Nucleus accumbens (tissue), 56 donors: ENCODE data around the gene PNO1.

Experiments used
- DNase-seq, 56 donors: peaks; one replicate each; lab custom pipeline; 2025; lab: John Stamatoyannopoulos, UW

Gene PNO1

DNA sequence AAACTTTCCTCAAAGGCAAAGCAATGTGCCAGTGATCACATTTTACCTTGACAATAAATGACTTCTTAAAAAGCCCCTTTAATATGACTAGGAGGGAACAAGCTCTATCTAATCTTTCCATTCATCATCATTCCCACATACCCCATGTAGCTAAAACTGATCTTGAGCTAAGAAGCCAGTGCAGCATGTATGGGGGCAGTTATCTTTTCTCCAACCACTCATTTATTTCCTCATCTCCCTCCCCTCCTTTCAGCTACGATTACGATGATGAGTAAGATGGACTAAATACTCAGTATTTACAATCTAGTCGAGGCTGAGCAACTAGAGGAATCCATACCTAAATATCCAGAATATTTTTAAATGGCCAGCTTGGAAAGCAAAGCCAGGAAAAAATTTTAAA lies 35.5 kb downstream of the PNO1 start:
- no peak for DNase-seq

GRCh38 chr2:68193787-68194372 lies 36.2 kb downstream of the PNO1 start:
- DNase-seq, result no peak

GRCh38 chr2:68195096-68195495 lies 37.4 kb downstream of the PNO1 start:
- DNase-seq, result no peak

- peak in 9 of 56 donors; percentile 2 to 66 (median 13) for DNase-seq
These were observed 38.5 kb downstream of the PNO1 start for GRCh38 chr2:68196120-68196716.

DNA sequence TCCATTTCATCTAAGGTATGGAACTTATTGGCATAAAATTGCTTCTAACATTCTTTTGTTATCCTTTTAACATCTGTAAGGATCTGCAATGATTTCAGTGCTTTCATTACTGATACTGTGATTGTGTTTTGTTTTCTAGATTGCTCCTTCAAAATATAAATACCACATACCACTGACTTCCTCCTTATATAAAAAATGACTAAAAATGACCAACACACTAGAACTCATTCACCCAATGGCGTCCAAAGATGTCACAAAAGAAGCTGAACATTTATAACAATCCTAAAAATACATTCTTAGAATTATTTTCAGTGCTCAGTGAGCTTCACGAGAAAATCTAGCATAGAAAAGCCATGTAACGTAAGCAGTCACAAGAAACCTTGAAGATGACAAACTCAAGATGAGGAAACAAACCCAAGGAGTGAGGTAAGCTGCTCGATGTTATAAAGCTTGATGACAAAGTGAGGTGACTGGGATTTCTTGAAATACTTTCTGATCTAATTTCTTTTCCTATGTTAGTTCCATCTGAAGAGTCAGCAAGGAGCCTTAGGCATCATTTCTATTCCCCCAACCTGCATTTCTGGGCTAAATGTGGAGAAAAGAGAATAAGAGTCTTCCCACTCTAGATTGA lies 42.6 kb downstream of the PNO1 start:
- DNase-seq, result no peak

GRCh38 chr2:68203587-68203986 lies 45.9 kb downstream of the PNO1 start:
- DNase-seq, result no peak

DNA sequence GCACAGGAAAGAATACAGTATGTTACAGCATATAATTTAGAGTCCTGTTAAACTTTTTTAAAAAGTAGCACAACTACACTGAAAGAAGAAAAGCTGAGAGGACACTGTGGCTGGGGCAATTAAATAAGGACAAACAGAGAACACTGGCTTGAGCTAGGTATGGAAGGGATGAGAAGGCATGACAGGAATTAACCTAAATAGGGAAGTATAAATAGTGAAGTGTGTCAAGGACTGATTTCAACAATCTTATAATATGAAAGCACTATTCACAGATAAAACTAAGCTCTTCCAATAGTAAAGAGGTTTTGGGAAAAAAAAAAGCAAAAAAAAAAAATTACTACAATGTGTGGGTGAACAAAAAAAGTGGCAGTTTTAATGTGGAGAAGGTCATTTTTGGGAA lies 49.1 kb downstream of the PNO1 start:
- DNase-seq, result no peak

DNA sequence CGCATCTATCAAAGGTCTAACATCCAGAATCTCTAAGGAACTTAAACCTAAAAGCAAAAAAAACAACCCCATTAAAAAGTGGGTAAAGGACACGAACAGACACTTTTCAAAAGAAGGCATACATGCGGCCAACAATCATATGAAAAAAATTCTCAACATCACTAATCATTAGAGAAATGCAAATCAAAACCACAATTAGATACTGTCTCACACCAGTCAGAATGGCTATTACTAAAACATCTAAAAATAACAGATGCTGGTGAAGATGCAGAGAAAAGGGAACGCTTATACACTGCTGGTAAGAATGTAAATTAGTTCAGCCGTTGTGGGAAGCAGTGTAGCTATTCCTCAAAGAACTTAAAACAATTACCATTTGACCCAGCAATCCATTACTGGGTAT lies 56.7 kb downstream of the PNO1 start:
- DNase-seq, result no peak

- DNase-seq, result no peak
These were observed 59.0 kb downstream of the PNO1 start for GRCh38 chr2:68216454-68217310.

DNA sequence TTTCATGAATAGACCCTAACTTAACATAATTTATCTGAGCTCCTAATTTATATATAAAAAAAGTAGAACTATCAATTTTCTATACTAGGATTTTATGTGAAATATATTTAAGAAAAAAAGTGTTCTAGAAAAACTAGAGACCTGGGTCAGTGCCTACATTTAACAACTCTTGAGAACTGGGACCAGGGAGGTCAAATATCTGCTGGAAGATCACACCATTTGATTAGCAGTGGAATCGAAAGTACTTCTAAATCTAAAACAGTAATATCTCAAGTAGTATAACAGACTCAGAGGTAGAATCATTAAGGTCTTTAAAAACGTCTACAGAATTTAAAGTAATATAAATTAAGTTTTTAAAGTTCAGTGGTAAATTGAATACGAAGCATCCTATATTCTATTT lies 60.0 kb downstream of the PNO1 start:
- DNase-seq, result no peak

GRCh38 chr2:68218343-68218901 lies 60.7 kb downstream of the PNO1 start:
- no peak for DNase-seq

DNA sequence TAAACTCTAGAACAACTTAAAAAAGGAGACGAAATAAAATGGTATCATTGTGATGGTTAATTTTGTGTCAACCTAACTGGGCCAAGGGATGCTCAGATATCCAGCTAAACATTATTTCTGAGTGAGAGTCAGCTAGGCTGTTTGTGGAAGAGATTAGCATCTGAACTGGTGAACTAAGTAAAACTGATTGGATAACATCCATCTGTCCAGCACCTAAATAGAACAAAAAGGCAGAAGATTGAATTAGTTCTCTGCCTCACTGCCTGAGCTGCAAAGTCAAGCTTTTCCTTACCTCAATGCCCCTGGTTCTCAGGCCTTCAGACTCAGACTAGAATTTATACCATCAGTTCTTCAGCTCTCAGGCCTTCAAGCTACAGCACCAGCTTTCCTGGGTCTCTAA lies 64.6 kb downstream of the PNO1 start:
- DNase-seq, result no peak

- no peak for DNase-seq
These were observed 65.7 kb downstream of the PNO1 start for GRCh38 chr2:68223419-68223818.

DNA sequence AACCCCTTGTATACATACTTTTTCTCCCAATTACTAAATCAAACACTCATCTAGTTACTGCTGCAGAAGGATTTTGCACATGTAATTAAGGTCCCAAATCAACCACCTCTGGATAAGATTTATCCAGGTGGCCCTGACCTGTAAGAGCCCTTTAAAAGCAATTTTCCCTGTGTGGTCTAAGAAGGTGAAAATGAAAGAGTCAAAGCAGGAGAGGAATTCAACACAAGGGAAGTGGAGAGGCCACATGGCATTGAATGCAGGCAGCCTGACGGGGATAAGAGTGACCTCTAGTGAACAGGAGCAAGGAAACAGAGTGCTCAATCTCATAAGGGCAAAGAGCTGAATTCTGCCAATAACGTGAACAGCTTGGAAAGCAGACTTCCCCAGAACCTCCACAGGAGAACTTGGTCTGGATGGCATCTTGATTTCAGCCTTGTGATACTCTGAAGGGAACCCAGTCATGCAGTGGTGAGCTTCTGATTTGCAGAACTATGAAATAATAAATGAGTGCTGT lies 67.5 kb downstream of the PNO1 start:
- peak in 3 of 56 donors; percentile 2 to 4 (median 2) for DNase-seq
